ENCODE data around the gene USP30.

Gene USP30, protein sequence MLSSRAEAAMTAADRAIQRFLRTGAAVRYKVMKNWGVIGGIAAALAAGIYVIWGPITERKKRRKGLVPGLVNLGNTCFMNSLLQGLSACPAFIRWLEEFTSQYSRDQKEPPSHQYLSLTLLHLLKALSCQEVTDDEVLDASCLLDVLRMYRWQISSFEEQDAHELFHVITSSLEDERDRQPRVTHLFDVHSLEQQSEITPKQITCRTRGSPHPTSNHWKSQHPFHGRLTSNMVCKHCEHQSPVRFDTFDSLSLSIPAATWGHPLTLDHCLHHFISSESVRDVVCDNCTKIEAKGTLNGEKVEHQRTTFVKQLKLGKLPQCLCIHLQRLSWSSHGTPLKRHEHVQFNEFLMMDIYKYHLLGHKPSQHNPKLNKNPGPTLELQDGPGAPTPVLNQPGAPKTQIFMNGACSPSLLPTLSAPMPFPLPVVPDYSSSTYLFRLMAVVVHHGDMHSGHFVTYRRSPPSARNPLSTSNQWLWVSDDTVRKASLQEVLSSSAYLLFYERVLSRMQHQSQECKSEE

DNA sequence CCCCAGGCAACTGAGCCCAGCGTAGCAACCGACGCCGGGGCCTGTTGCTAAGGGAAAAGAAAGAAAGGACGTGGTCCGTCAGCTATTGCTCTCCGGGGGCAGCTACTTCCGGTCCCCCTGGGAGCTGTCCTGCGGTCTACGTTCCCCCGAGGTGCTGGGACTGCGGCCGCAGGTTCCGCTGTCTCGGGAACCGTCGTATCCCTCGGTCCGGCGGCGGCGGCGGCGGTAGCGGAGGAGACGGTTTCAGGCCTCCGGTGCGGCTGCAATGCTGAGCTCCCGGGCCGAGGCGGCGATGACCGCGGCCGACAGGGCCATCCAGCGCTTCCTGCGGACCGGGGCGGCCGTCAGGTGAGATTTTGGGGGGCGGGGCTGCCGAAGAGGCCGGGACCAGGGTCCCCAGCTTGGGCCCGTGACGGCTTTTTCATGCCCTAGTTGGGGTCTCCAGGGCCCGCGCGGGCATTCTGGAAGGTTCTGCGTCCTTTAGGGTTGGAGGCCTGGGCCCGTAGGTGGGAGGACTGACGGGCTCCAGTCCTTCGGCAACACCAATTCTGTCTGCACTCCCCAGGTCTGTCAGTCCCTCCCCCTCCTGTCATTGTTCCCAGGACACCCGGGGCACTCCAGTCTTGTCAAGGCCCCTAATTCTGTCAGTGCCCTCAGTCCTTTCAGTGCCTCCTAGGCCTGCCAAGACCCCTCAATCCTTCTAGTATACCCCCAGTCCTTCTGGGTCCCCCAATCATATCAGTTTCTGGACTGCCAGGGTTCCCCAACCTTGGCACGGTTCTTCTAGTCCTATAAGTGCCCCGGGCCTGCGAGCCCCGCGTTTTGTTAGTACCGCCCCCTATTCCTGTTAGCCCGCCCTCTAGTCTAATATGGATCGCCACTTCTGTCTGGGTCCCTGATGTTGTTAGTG, at the start of gene USP30:
Gene USP30 (plus strand): TSS at position 163 of the 910 bp plus-strand sequence. CDS start 103 bp downstream, at position 266.
- Mint-ChIP-seq H3K9me3 (no peaks in the 10 kb centered on the region), H3K4me3 (peak within 1 kb of the TSS; percentile 97)
- TF ChIP-seq, protein P1, sequence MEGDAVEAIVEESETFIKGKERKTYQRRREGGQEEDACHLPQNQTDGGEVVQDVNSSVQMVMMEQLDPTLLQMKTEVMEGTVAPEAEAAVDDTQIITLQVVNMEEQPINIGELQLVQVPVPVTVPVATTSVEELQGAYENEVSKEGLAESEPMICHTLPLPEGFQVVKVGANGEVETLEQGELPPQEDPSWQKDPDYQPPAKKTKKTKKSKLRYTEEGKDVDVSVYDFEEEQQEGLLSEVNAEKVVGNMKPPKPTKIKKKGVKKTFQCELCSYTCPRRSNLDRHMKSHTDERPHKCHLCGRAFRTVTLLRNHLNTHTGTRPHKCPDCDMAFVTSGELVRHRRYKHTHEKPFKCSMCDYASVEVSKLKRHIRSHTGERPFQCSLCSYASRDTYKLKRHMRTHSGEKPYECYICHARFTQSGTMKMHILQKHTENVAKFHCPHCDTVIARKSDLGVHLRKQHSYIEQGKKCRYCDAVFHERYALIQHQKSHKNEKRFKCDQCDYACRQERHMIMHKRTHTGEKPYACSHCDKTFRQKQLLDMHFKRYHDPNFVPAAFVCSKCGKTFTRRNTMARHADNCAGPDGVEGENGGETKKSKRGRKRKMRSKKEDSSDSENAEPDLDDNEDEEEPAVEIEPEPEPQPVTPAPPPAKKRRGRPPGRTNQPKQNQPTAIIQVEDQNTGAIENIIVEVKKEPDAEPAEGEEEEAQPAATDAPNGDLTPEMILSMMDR (IDR thresholded peaks at IDR 0.05): no peak

GRCh38 chr12:109004017-109004416, 48.4 kb upstream of the USP30 start:
- Mint-ChIP-seq H3K27me3 (ENCODE audit: low read depth, poor library complexity) (peaks cover 25% of the 10 kb centered on the region), H3K36me3 (ENCODE audit: low read depth) (no peaks in the 10 kb centered on the region), H3K4me3 (no peak overlapping the region), H3K27ac (no peak overlapping the region), H3K9me3 (no peaks in the 10 kb centered on the region), H3K4me1 (peaks cover 4% of the 10 kb centered on the region)
- TF ChIP-seq, protein P1 (IDR thresholded peaks at IDR 0.05): no peak
- DNase-seq: no peak

More for the DNA sequence above, at the start of gene USP30:
- peaks cover 9% of the 10 kb centered on the region for H3K36me3 Mint-ChIP-seq (ENCODE audit: low read depth)
- peak; percentile 91 for DNase-seq
- peak within 1 kb of the TSS; percentile 94 for H3K27ac Mint-ChIP-seq
- peaks cover 7% of the 10 kb centered on the region for H3K27me3 Mint-ChIP-seq (ENCODE audit: low read depth, poor library complexity)
- peaks cover 24% of the 10 kb centered on the region for H3K4me1 Mint-ChIP-seq

- Mint-ChIP-seq H3K36me3 (ENCODE audit: low read depth) (no peaks in the 10 kb centered on the region), H3K27ac (no peak overlapping the region), H3K4me3 (no peak overlapping the region), H3K4me1 (peaks cover 4% of the 10 kb centered on the region), H3K9me3 (no peaks in the 10 kb centered on the region), H3K27me3 (ENCODE audit: low read depth, poor library complexity) (peaks cover 55% of the 10 kb centered on the region)
- TF ChIP-seq, protein P1 (IDR thresholded peaks at IDR 0.05): no peak
- DNase-seq: no peak
These were observed 42.6 kb upstream of the USP30 start for GRCh38 chr12:109009766-109010165.

DNA sequence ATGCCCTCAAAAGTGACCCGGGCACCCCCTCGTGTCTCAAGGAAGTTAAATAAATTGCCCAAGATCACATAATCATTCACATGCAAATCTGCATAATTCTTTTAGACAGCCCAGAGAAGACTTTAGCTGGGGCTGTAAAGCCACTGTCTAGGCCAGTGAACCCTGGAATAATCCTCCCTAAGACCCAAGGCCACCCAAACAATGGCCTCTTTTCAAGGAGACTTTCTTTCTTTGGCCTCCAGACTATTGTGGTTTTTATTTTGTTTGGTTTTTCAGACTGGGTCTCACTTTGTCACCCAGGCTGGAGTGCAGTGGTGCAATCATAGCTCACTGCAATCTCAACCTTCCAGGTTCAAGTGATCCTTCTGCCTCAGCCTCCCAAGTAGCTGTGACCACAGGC, 42.1 kb upstream of the USP30 start:
- Mint-ChIP-seq H3K36me3 (ENCODE audit: low read depth) (no peaks in the 10 kb centered on the region), H3K4me1 (peaks cover 8% of the 10 kb centered on the region), H3K4me3 (no peak overlapping the region), H3K9me3 (no peaks in the 10 kb centered on the region), H3K27me3 (ENCODE audit: low read depth, poor library complexity) (peaks cover 53% of the 10 kb centered on the region), H3K27ac (no peak overlapping the region)
- no peak for DNase-seq
- TF ChIP-seq, protein P1 (IDR thresholded peaks at IDR 0.05): no peak

DNA sequence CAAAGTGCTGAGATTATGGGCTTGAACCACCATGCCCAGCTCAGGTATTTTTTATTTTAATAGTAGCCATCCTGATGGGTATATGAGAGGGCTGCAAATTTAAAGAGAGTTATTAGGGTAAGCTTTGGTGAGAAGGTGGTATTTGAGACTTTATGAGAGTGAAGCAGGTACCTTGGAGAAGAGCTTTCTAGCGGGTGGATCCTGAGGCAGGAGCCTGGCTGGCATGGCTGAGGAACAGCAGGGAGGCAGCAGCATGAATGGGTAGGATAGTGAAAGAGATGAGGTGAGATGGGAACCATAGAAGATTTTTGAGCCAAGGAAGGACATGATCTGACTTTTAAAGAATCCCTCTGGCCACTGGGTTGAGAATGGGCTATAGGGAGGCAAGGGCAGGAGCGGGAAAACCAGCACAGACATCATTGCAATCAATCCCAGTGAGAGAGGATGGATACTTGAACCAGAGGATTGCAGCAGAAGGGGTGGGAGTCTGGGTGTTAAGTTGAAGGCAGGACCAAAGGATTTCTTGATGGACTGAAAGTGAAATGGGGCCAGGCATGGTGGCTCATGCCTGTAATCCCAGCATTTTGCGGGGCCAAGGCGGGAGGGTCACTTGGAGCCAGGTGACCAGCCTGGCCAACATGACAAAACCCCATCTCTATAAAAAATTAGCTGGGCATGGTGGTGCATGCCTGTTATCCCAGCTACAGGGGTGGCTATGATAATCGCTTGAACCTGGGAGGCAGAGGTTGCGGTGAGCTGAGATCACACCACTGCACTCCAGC, 37.2 kb upstream of the USP30 start:
- no peak overlapping the region for H3K4me3 Mint-ChIP-seq
- no peak overlapping the region for H3K27ac Mint-ChIP-seq
- DNase-seq: no peak
- H3K27me3 Mint-ChIP-seq (ENCODE audit: low read depth, poor library complexity): peaks cover 36% of the 10 kb centered on the region
- H3K36me3 Mint-ChIP-seq (ENCODE audit: low read depth): no peaks in the 10 kb centered on the region
- peaks cover 4% of the 10 kb centered on the region for H3K4me1 Mint-ChIP-seq
- TF ChIP-seq, protein P1 (IDR thresholded peaks at IDR 0.05): no peak
- no peaks in the 10 kb centered on the region for H3K9me3 Mint-ChIP-seq
